Thyroid gland (tissue), 4 donors: ENCODE measurements around the gene EXOC3L2.

ENCODE experiments used
- CTCF ChIP-seq, 6 experiments: fragments of 200-600 bp in 3 of 6; fragments of 450-650 bp in 3 of 6; sonication (generic) in 3 of 6; IDR thresholded peaks; one replicate each; pipeline ENCODE4 v1.5.1; 2016 to 2019; ENCODE audit warnings: antibody characterized with exemption in 6 of 6, mild to moderate bottlenecking in 2 of 6, inconsistent platforms in 1 of 6, moderate library complexity in 1 of 6
- POLR2A ChIP-seq, 2 donors: fragments of 450-650 bp; IDR thresholded peaks; one replicate each; pipeline ENCODE4 v1.6.1; 2017; ENCODE audit warnings: antibody characterized with exemption in 2 of 2, mild to moderate bottlenecking in 2 of 2, moderate library complexity in 1 of 2

- TF ChIP-seq POLR2A (IDR thresholded peaks at IDR 0.05) (no peak), CTCF (IDR thresholded peaks at IDR 0.05) (no peak)
These were observed 26.5 kb upstream of the EXOC3L2 start for GRCh38 chr19:45271735-45272108.
